KBM-7 (cell line): ENCODE data around the gene MEIS2.
A peak's percentile ranks its signal among the peaks of the same experiment; 100 is the strongest.

ENCODE experiments used
- DNase-seq: peaks from one replicate; pipeline ENCODE4 v3.0.0-alpha.2; 2015
- in situ Hi-C: fragments of 300-500 bp; cut with MboI; formaldehyde crosslinking; loops from 2 replicates; pipeline ENCODE4 v1.14.3; 2020; ENCODE audit warnings: low sequenced_read_pairs, low pct_unique_long_range_greater_than_20kb, mixed read lengths

Gene MEIS2

DNA sequence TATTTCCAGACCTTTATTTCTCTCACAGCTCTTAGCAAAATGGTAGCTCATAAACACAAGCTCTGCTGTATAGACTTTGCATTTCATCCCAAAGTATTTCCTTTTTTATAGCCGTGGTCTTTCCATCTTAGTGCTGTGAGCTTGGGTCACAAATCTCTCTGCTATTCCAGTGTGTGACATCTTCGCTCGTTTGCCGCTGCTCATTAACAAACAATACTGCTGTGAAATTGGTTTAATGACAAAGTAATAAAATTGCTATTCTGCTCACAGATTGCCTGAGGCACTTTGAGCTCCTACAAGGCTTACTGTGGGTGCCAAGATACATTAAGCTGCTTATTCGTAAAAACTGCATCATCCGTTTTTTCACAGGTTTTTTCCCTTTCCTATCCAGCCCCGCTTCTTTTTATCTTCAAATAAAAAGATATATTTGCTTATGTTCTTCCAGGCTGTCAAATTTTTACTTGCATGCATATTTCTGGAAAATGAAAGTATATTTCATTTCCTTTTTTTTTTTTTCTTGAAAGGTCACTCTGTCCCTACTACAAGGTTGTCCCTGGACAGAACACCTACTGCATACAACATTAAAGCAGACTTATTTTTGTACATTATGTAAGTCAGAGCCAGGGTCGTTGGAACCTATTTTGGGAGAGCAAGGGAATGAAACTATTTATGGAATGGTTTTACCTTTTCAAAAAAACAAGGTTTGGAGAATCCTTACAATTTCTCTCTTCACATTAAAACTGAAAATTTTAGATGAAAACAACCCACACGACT is 174.5 kb downstream of the MEIS2 start:
- DNase-seq = no peak
- in situ Hi-C loops = no loop called here

DNA sequence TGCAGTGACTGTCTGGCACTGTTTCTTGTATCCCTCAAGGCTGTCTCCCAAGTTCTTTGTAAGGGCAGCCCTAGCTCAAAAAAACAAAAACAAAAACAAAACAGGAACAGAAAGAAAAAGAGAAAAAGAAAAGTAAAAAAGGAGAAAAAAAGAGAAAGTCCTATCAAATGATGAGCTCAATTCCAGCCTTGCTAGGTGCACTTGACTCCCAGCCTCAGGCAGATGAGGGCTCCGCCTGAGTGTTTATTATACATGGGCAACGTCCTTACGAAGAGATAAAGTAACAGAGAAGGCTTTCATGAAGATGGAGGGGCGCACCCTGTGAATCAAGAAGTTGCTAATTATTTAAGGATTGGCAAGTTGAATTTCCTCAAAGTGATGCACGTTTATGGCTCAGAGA is 175.3 kb downstream of the MEIS2 start:
- in situ Hi-C loops = no loop called here
- no peak for DNase-seq

DNA sequence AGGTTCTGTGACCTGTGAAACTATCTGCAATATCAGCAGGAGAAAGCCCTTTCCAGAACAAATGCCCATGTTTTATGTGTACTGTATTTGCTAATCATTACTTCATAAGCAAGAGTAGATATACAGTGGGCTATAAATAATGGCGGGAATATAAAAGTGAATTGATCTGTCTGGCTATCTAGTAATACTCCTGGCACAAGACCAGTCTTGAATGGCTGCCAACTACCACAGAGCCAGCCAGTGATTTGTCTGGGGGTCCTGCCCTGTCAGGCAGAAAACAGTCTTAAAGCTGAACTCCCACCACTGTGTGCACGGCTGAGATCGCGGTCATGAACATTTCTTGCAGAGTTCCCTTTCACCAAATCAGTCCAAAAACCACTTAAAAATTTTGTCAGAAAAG is 176.3 kb downstream of the MEIS2 start:
- DNase-seq = no peak
- in situ Hi-C loops = no loop called here

DNA sequence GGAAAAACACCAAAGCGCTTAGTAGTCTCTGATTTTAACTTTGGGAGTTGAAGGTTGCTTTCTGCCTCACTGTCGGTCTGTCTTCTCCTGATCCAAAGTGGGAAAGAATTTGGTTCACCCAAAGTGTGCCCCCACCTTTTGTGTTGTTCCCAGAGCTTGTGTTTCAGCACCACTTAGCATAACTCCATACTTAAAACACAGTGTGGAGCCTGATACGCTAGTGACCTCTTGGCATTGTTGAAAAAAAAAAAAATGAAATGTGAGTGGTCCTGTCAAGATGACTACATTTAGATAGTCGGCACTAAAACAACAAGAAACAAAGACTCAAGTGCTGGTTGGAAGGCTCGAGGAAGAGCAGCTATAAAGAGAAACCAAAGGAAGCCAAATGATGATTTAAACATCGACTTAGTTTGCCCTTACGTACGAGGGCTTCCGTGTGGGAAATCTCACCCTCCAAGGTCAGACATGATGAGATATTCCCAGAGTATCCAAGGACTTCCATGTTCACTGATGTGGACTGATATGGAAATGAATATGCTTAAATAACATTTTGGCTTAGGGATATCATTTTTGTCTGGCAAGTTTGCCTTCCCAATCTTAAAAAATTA is 178.8 kb downstream of the MEIS2 start:
- in situ Hi-C loops = no loop called here

DNA sequence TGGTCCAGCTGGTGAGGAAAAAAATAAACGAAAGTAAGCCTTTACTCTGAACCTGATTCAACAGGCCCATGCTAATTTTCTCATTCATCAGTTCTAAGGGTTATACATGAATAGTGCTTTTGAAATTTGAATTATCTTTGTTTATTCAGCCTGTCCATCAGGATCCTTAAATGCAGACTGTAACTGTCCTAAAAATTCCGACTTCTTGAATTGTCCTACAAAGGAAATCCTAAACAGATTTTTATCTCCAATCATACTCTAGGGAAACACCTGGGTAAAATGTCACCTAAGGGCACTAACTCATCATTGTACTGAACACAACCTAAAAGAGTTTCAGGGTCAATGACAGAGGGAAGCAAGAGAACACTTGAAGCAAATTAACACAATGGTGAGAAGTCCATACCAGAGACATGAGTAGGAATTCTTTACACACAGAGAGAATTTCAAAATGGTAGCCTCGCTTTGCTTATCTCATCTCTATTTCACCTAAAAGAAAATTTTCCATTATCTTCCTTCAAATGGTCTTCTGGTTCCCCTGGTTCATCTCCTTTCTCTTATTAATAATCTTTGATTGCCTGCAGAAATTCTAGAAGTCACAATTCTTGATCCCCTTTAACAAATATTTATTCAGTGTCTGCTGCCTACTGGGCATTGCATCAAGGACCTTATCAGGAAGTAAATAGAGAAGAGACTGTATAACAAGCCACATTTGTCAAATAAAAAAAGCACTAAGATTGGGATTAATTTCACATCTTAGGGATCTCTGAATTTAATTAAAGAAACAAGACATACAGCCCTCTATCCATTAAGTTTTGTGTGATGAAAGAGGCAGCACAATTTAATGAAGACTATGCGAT is 182.7 kb downstream of the MEIS2 start:
- in situ Hi-C loops = no loop called here
- DNase-seq = no peak

More for the DNA sequence above, 178.8 kb downstream of the MEIS2 start:
- DNase-seq = no peak

DNA sequence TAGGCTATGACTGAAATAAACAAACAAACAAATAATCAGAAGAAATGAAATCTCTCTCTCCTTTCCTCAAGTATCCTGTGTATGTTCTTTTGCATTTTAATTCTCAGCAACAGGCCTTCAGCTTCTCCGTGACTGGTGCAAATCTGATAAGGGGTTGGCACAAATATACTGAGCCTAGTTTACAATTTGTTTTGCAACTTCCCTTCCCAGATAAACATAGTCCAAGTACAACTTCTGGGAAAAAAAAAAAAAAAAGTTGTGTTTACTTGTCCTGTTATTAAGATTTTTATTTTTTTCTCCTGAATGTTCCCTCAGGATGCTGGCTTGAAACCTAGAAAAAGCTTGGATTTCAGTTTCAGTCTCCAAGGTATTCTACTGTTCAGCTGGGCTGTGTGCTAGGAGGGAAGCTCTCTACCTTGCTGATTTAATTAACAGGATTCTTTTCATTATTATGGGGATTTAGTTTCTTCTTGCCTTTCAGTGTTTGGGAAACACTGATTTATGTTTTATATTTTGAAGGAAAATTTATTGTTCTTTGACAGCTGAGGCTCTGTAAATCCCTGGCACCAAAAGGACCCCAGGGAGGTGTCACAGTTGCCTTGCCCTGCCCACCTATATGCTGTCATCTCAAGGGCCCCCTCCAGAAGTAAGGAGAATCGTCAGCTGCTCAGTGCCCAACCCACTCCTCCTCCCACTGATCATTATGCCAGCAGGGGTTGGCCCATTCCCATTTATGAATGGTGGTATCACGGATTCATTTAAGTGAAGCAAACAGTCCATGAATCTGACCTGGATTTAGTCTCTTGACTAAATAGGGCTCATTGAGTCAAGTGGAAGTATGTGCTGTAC is 185.2 kb downstream of the MEIS2 start:
- in situ Hi-C loops = no loop called here
- no peak for DNase-seq

DNA sequence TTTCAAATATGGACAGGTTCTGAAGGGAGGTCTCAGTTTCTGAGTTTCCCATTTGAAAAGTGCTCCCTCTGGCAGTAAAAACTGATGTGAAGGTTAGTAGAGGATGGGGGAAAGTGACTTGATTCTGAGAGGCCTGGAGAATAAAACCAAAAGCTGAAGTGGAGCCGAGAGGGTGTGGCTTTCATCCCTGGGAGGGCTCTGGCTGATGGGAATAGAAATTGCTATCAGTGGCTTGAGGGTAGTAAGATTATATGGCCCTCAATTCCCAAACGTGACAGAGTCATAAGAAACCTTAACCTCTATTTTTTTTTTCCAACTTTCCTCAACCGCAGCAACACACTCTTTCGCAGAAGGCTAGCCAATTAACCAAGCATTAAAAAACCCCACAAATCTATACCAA is 185.9 kb downstream of the MEIS2 start:
- in situ Hi-C loops = no loop called here
- DNase-seq = no peak

DNA sequence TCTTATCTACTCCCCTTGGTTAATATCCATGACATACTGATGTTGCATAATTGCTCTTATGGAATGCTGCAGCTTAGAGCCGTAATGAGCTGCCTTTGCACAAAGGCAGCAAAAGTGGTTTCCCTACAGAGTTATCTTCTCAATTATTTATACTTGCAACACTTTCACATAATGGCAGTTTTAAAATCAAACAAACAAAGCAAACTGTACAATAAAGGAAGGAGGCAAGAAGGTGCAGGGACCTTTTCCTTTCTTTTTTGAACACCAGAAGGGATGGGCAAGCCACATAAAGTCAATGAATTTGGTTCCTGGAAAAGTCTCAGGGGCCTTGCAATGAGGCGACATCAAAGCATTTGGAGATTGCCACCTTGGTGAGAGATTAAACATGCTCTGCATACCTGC is 188.0 kb downstream of the MEIS2 start:
- in situ Hi-C loops = no loop called here
- DNase-seq = no peak

DNA sequence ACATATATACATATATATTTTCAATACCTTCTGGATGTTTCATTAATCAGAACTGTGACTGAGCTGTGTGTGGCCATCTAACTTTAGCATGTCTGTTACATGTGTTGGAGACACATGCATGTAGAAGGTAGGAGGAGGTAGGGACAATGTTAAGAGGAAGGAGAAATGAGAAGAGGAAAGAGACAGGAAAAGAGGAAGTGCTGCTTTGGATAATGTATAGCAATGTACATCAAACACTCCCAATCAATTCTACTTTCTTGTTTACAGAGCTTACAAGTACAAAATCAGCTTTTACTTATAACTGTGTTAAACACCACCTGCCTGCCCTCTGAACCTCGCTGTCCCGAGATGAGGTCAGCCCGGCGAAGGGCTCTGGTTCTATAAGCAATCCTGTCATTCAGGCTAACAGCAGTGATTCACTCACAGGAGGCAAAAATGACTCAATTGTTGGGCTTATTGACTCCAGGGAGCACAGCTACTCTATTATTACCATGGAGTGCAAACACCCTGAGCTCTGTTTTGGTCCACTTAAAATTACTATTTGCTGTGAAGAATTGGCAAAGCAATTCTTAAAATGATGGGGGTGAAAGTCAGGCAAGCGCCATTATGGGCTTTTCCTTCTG is 188.9 kb downstream of the MEIS2 start:
- DNase-seq = peak; percentile 45
- in situ Hi-C loops = no loop called here

DNA sequence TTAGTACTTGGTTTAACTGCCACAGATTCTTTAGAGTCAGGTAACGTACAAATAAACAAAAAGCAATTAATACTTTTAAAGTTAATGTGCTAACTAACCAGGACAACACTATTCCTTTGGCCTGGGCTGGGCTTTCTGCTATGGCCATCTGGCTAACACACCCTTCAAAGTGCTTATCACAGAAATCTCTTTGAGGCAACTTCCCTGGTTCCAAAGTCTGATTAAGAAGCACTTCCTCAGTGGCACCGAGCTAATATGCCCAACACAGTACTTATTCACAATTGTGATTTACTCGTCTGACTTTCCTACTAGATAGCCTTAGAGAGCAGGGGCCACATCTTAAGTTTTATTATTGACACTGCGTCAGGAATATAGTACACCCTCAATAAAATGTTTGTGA is 191.4 kb downstream of the MEIS2 start:
- no peak for DNase-seq
- in situ Hi-C loops = no loop called here

DNA sequence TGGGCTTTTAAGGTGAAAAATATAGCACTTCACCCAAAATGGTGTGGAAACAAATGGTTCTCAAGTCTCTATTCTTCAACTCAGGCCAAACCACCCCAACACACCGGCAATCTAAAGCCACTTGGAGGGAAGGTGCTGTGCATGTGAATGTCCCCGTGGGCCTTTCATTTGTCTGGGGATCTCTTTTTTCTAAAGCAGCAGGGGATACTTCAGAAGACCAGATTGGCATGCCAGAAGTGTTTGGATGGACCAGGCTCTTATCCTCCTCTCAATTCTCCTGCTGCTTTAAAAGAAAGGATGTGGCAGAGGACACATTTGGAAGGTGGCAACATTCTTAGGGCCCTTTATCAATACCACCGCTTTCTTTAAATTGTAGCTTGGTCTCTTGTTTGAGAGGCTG is 193.1 kb downstream of the MEIS2 start:
- in situ Hi-C loops = no loop called here
- no peak for DNase-seq

DNA sequence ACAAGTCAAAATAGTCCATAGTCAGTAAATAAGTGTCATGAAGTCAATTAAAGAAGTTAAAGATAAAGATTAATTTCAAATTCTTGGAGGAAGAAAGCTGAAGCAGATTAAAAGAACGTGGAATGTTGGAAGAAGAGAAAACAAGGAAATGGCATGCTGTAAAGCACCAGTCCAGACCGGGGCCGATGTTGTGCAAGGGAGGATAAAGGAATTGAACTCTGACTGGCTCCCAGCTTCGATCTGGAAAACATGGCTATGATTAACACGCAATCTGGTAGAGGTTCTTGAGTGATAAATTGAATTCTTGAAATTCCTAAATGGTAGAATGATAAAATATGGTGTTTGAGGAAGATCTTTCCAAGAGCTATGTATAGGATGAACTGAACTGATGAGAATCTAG is 194.4 kb downstream of the MEIS2 start:
- in situ Hi-C loops = no loop called here
- no peak for DNase-seq

DNA sequence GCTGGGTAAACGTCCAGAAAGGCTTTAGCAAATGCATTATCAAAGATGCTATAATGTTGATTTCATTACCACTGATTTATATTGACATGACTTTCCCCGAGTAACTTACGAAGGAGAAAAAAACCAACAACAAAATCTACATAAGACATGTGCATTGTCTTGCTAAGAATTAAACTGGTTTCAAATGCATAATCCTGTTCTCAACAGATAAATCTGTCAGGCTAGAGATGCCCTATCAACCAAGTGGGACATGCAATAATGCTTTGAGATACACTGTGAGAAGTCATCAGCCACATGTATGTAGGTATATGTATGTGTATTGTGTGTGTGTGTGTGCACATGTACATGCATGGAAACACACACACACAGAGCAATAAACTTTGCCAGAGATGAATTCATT is 195.6 kb downstream of the MEIS2 start:
- in situ Hi-C loops = no loop called here
- no peak for DNase-seq

DNA sequence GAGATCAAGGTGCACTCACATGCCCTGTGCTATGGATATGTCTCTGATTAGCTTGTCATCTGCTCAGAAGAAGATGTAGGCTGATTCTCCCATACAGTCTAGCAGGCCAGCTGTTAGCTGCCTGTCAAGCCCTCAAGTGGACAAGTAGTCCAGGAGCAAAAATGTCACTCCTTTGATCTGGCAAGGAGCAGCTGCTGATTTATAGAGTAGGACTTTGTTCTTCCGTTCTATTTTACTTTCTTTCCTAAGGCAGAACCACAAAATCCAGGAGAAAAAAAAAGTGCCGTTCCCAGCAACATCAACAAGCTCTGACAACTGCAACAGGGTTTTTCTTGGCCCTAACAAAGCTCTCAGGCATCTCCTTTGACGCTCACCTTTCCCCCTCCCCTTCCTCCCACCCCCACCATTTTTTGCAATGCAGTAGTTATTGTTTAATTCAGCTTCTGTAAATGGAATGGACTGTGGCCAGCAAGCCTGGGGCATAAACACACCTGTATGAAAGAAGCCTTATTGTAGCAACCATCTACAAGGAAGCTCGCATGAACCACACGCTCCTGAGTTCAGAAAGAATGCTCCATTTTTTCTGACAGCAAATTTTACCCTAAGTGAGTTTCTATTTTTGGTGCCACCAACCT is 196.3 kb downstream of the MEIS2 start:
- DNase-seq = no peak
- in situ Hi-C loops = no loop called here

DNA sequence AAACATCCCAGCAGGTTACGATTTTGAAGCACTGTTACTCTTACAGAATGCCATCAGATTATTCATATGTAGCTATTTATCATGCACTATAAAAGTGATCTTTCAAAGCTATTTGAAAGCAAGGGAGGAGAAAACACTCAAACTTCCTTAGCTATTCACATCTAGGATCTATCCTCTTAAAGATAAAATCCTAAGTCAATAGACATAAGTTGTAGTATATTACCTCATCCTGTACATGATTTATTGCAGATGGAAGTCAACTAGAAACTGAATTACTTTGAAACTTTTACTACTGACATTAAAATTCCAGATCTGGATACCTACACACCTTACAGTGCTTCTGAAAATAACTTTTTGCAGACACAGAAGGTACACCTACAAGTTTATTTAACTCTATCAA is 197.2 kb downstream of the MEIS2 start:
- in situ Hi-C loops = no loop called here
- DNase-seq = no peak

DNA sequence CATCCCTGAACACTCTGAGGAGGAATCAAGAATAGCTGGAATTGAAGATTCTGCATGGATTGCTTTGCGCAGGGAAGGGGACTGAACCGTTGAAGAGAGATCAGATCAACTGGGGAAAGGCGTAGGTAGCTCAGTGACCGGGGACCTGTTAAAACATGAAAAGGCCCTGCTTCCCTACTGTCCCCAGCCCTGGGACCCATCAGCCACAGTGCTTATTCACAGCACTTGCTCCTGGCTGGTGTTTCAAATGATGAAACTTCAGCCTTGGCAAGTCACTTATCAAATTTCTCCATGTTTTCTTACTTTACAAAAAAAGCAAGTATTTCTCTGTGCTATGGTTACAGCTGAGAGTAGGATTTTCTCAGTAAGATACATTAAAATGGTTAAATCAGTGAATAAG is 199.3 kb downstream of the MEIS2 start:
- DNase-seq = no peak
- in situ Hi-C loops = no loop called here

DNA sequence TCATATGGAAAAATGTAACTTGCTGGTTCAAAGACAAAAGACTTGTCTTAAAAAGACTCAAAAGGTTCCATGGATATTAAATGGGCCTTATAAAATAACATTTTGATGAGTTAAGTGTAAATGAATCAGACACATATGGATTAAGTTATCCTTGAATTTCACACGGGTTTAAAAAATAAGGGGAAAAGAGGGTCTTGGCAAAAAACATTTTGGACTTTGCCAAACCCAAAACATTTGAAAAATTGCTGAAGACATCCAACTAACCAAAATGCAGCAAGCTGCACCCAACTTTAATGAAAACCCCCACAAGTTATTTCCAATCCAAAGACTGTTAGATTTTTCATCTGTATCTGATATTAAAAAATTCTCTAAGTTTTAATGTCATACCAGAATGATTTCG is 200.7 kb downstream of the MEIS2 start:
- in situ Hi-C loops = loop anchor here (25.0 kb wide), 1 partner anchor 213 kb away; the partner anchor contains the start of gene MEIS2
- DNase-seq = no peak

DNA sequence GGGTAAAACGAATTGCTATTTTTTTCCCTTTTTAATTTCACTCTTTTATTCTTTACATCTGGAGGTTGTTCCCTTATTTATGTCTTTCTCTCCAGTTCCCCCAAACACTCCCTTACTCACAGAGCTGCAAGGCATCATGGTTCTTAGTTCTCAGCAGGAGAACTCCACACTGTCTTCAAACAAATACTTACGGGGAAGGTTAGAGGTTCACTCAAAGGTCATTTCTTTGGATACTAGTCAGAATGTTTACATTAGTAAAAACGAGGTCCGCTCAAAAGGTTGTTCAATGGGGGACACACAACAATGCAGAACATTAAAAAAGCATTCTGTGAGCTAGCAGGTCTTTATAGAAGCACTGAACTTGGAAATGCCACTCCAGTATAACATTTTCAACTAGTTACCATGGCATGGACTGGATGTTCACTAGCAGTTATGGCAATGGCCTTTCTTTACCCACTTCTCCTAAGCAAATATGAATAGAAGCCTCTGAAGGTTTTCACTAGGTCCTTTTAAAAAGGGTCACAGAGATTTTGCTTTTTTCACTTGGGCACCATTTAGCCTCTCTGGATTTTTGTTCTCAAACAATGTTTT is 201.7 kb downstream of the MEIS2 start:
- in situ Hi-C loops = loop anchor here (25.0 kb wide), 1 partner anchor 214 kb away; the partner anchor contains the start of gene MEIS2
- DNase-seq = no peak
